ENCODE data around the gene ANKRD53. TPM values are rescaled to one million over a fixed set of nuclear protein-coding genes. Genes with fewer than 3 reads are reported as not detected.

Gene ANKRD53
- total RNA-seq, 1 donor from 2014 or later, result not detected

DNA sequence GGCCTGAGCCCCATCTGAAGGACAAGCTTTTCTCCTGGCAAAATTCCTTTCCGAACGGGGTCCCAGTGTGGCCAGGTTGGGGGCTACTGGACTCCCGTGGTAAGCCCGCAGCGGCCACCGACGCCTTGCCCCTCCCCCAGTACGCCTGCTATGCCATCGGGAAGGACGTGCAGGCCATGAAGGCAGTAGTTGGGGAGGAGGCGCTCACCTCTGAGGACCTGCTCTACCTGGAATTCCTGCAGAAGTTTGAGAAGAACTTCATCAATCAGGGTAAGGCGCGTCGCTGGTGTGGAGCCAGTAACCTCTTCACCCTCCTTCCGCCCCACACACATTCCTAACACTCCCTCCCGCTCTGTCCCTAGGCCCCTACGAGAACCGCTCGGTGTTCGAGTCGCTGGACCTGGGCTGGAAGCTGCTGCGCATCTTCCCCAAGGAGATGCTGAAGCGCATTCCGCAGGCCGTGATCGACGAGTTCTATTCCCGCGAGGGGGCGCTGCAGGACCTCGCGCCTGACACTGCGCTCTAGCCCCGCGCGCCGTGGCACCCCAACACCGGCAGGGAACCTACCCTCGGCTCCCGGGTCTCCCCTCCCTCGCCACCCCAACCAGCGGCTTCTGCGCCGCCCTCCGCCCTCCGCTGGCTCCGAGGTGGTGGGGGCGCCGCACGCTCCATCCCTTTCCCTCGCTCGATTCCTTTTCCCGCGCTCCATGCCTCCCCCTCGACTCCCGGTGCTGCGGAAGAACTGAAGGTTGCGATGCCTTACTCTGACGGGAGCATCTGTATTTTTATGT is 13.6 kb upstream of the ANKRD53 start:
- DNase-seq (ENCODE audit: low spot score), result peak; percentile 57

DNA sequence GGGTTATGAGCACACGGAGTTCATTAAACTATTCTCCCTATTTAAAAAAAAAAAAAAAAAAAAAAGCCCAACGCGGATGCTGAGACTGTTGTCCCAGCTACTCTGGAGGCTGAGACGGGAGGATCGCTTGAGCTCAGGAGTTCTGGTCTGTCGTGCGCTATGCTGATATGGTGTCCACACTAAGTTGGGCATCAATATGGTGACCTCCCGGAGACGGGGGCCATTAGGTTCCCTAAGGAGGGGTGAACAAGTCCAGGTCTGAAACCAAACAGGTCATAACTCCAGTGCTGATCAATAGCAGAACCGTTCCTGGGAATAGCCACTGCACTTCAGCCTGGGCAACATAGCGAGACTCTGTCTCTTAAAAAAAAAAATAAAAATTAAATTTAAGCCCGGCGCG is 12.9 kb upstream of the ANKRD53 start:
- no peak for DNase-seq (ENCODE audit: low spot score)

DNA sequence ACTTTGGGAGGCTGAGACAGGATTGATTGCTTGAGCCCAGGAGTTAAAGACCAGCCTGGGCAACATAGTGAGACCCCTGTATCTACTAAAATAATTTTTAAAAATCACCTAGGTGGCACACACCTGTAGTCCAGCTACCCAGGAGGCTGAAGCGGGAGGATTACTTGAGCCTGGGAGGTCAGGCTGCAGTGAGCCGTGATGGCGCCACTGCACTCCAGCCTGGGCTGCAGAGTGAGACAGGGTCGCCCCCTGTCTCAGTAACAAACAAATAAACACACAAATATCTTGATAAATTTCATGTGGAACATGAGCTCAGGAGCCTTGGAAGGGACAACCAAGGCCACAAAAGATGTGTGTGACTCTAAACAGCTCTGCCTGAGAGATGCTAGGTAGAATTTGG is 11.7 kb upstream of the ANKRD53 start:
- no peak for DNase-seq (ENCODE audit: low spot score)

DNA sequence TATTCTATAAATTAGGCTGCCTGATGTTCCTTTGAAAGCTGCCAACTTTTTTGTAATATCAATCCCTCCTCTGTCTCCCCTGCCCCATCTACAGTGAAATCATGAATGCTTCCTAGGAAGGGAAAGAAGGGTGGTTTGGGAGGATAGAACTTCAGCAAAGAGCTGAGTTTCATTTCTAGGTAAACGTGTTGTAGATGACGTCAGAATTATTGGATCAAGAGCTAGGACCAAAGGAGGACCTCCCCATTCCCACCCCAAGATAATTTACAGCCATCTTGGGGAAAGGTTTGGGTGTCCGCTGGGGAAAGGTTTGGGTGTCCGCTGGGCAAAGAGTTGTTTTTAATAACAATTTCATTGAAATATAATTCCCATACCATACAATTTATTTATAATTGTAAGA is 11.2 kb upstream of the ANKRD53 start:
- no peak for DNase-seq (ENCODE audit: low spot score)

DNA sequence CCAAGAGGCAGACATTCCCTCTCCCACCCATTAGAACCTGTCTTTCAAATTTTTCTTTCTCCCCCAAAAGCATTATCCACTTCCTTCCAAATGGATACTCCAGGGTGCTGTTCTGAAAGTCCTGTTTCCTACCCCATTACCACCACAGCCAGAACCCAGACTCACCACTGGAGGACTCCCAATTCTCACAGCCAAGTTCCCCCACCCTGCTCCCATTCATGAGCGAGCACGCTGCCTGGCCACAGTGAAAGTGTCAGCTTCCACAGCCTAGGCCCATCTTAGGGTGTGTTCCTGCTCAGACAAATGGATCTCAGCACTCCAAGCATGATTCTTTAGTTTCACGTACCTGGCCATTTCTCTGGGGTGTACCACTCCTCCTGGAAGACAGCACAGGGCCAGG is 3.8 kb upstream of the ANKRD53 start:
- DNase-seq (ENCODE audit: low spot score), result no peak

DNA sequence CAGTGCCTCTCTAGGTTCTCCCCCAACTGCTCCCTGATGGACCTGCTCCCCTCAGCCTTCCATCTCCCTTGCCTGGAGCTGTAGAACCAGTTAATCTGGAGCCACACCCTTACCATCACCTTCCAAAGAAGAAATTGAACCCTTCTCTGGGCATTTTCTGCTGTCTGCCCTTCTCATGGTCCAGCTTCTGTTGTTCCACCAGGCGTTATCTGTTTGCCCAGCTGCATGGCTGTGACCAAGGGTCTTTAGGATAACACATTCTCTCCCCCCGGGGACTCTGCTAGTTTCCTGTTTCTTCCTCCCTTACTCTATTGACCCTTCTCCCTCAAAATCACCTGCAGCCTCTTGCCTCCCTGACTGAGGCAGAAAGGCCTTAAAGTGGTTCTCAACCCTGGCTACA is 3.2 kb upstream of the ANKRD53 start:
- no peak for DNase-seq (ENCODE audit: low spot score)

DNA sequence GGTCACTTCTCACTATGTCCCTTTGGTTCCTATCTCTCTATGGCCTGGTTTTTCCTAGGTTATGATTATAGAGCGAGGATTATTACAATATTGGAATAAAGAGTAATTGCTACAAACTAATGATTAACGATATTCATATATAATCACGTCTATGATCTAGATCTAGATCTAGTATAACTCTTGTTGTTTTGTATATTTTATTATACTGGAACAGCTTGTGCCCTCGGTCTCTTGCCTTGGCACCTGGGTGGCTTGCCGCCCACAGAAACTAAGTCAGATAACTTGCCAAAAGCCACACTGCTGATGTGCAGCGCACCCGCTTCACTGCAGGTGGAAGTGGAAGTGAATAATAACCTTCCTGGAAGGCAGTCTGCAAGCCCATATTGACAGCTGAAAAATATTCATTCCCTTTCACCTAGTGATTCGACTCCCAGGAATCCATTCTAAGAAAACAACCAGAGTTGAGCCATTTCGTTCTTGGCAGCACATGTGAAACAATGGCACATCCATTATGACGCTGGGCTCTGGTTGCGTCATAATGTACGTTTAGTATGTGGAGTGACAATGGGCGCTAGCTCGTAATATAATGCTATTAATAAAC is 725 bp upstream of the ANKRD53 start:
- peak; percentile 35 for DNase-seq (ENCODE audit: low spot score)

DNA sequence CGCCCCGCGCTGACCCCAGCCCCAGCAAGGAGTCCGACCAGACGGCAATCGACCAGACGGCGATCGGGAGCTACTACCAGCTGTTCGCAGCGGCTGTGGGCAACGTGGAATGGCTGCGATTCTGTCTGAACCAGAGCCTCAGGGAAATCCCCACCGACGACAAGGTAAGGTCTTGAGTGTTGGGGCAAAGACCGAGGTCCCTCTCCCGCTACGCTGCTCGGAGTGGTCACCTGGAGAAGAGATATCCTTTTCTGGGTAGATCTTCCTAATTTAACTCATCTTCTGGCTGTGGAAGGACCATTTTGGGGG is 704 bp downstream of the ANKRD53 start:
- no peak for DNase-seq (ENCODE audit: low spot score)

DNA sequence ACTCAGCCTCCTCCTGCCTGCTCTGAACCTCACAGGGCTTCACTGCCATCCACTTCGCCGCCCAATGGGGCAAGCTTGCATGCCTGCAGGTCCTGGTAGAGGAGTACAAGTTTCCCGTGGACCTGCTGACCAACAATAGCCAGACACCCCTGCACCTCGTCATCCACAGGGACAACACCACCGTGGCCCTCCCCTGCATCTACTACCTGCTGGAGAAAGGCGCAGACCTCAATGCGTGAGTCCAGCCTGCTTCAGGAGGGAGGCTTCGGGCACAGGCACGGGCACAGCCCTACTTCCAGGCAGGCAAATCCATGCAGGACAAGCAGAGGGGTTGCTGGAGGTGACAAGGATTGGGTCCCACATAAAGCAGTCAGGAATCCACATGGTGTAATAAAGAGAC is 1.2 kb downstream of the ANKRD53 start:
- no peak for DNase-seq (ENCODE audit: low spot score)

DNA sequence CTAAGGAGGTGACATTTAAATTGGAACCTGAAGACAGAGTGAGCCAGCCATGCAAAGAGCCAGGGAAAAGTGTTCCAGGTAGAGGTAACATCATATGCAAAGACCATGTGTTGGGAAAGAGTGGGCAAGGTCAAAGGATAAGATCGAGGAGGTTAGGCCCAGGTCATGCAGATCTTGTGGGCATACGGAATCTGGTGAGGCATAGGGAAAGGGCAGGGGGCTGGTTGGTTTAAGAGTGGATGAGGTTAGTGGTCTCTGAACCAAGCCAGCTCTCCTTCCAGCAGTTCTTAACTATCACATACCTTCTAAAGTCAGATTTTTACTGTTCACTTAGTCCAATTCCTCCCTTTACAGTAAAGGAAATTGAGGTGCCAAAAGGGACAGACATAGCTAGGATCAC is 3.0 kb downstream of the ANKRD53 start:
- no peak for DNase-seq (ENCODE audit: low spot score)

DNA sequence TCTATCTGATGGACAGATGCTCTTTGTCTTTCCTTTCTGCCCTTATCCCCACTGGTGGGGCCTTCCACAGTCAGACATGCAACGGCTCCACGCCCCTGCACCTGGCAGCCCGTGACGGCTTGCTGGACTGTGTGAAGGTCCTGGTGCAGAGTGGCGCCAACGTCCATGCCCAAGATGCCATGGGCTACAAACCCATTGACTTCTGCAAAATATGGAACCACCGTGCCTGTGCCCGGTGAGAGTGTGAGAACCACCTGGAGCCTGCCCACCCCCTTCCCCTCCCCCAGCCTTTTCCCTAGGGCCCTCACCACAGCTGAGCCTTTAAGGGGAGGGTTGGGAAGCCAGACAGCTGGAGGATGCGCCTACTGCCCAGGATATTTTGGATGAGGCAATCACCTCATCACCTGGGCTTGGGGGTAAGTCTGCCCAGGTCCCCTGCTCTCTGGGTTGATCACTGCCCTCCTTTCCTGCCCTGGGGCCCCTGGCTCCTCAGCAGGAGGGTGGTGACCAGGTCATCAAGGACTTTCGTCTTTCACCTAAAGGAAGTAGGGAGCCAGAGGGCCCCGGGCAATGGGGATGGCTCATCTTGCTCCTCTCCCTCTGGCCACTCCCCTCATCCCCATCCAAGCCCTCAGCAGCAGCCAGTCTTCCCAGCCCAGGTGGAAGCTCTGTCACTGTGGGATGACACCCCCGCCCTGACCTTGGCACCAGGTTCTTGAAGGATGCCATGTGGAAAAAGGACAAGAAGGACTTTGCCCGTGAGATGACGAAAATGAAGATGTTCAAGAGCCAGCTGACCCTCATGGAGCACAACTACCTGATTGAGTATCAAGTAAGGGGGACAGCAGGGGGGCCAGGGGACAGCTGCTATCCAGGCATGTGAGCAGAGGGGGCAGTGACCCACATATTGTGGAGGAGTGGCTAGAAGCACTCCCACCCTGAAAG is 3.7 kb downstream of the ANKRD53 start:
- no peak for DNase-seq (ENCODE audit: low spot score)

DNA sequence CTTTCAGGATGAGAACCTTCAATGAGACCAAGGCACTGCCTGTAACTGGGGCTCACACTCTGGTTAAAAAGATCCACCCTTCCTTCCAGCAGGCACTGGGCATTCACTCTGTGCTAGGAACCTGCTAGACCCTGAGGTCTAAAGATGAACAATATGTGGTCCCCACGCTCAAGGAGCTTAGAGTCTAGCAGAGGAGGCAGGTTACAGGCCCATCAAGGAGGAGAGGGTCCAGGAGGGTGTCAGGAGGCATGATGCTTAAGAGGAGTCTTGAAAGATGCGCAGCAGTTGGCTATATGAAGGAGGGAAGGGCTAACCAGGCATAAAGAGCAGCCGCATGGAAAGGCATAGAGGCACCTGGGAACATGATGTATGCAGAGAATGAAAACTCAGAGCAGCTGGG is 4.5 kb downstream of the ANKRD53 start:
- no peak for DNase-seq (ENCODE audit: low spot score)

DNA sequence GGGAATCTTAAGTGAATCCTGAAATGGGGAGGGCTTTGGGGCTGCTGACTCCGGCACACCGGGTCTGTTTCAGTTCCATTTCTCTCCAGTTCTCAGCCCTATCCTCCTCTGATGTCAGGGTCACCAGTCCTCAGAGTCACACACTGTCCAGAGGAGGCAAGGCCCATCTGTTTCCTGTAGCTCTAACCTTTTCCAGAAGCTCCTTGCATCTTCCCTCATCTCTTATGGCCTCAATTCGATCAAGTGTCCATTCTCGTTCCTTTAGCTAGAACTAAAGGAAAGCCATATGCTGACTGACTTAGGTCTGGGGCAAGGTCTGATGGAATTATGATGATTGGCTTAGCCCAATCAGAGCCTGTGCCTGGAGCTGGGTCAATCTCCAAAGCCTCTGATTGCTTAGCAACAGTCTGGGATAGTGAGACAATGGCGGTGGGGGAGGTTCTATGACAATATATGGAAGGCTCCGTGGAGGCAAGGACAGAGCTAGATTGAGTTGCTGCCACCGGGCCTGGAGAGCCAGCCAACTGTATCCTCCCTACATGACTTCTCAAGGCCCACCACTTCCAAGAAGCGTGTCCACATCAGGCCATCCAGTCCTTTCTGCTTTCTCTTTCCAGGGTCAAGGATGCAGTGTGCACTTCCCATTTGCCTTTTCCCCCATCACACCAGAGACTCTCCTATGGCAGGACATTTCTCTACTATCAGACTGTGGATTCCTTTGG is 5.2 kb downstream of the ANKRD53 start:
- no peak for DNase-seq (ENCODE audit: low spot score)

DNA sequence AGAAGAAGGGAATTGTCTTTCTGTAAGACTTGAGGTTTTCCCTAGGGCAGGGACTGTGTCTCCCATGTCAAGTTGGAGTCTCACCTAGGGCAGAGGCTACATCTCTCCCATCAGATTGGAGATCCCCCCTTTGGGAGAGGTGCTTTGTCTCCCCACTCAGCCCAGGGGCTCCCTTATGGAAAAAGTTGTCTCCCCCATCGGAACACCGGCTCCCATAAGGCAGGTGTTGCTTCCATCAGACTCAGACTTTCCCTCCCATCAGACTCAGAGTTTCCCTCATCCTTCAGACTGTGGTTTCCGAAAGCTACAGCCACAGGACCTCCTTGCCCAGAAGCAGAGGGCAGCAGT is 5.8 kb downstream of the ANKRD53 start:
- no peak for DNase-seq (ENCODE audit: low spot score)

DNA sequence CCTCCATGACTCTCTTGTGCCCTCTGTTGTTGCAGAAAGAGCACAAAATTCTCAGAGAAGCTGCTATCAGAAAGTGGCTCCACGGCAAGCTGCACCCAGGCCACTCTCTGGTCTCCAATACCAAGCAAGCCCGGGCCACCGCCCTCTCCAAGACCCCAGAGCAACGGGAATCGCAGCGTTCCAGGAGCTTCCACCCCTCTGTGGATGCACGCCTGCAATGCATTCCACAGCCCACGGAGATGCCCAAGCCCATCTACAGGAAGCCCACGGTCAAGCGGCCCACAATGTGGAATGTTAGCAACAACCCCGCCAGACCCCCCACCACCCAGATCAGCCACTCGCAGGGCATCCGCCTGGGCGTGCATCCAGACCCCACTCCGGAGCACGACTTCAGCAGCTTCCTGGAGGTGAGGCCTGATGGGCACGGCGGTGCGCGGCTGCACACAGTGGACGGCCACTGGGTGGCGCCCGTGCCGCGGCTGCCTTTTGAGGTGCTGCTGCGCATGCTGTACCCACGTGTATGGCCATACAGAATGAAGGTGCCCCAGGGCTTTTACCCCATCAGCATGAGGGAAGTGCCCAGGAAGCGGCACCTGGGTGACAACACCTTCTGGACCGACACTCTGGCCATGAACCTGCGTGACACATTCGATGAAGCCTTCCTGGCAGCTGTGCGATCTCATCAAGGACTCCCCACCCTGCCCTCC is 6.3 kb downstream of the ANKRD53 start:
- peak; percentile 18 for DNase-seq (ENCODE audit: low spot score)

DNA sequence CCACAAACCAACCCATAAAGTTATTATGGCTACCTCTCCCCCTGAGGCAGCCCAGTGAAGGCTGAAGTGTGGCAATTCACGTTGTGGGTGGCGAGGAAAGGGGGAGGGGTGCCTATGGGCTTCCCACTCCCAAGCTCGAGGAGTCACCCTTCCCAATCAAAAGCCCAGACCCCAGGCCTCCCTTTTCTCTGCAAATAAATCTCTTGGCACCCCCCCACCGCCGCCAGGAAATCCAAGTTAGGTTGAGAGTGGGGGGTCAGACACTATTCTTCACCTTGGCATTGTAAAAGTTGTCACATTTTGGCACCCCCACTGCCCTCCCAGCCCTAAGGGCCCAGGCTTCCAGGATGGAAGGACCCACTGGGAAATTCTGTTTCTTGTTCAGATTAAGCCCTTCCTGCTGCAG is 6.9 kb downstream of the ANKRD53 start:
- DNase-seq (ENCODE audit: low spot score), result no peak

DNA sequence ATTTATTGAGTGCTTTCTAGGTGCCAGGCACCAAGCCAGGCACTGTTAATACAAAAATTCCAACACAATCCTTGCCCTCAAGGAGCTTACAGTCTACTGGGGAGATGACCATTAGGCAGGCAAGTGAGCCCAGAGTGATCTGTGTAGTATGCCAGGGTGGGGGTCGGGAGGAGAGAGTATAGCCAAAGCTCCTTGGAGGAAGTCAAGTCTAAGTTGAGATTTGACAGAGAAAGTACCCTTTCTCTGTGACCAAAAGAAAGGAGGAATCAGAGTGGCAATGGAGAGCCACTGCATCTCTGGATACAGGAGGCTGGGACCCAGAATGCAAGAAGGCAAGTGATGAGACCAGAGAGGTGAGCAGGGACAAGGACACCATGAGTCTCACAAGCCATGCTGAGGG is 7.5 kb downstream of the ANKRD53 start:
- DNase-seq (ENCODE audit: low spot score), result no peak

DNA sequence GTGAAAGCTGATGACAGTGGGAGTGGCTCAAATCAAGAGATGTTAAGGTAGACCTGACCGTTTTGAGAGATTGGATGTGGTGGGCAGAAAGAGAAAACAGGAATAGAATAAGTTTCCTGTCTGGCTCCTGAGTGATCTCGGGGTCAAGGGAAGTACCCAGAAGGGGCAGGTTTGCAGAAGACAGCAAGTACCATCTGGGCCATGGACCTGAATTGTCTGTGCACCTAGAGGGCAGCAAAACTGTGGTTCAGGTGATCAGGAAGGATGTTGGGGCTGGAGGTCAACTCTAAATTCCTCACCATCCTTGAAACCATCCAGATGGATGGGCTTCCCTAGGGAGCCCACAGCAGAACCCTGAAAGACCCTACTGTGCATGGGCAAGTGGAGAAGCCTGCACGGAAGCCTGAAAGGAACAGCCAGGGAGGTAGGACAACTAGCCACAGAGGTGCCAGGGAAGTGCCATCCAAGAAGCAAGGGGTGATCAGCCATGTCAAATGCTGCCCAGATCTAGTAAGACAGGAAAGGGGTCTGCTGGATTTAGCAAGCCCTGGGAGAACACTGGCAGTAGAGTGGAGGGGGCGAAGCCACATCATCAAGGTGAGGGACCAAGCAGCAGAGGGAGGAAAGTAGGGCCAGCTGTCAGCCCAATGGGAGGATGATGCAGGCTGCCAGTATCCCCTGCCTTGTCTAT is 8.2 kb downstream of the ANKRD53 start:
- DNase-seq (ENCODE audit: low spot score), result no peak

DNA sequence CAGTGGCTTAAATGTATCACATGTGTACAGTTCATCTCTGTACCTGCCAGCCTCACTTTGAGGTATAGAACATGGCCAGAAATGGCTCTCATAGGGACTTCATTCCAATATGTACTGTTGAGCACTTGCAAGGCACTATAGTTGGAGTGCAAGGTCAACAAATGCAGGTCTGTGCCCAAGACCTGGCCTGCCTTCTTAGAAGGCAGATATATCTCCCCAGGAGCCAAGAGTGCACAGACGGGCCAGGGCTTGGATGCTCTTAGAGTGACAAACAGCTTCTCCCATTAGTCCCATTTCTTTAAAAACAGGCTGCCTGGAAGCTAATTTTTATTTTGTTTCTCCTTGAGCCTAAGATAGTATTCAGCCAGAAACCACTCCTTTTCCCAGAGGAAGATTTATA is 9.0 kb downstream of the ANKRD53 start:
- no peak for DNase-seq (ENCODE audit: low spot score)

DNA sequence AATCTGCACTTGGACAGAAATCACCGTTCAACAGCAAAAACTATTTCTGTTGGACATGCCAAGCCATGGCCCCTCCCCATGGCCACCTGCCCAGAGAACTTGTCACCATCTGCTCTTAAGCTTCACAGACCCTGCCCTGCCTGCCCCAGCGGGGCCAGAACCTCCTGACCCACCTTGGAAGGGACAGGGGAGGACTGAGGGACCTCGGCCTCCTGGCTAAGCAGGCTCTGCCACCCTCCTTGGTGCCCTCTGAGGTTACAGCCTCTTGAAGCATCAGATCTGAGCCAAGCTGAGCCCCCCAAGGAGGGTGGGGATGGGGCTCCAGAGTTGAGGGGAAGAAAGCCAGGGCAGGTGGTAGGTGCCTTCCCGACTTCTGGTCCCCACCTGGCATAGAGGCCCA is 9.7 kb downstream of the ANKRD53 start:
- DNase-seq (ENCODE audit: low spot score), result no peak
